ENCODE measurements around the gene PTH2. TPM values are rescaled to one million over a fixed set of nuclear protein-coding genes. Genes with fewer than 3 reads are reported as not detected.

The PTH2 gene
- total and polyA plus RNA-seq, 10 of the 15 experiments (the other 5 are each of a cell fraction or from before 2014, with no cell fraction given): not detected

- TF ChIP-seq RCOR1 (conservative IDR thresholded peaks at IDR 0.05; ENCODE audit: low read depth, low read length): no peak
- no peak for TF ChIP-seq NFXL1 (IDR thresholded peaks at IDR 0.05; ENCODE audit: borderline replicate concordance)
- TF ChIP-seq EP300 (IDR thresholded peaks at IDR 0.05; ENCODE audit: borderline replicate concordance in 1 of 2, control insufficient read depth in 1 of 2, low read depth in 2 of 2, low read length in 2 of 2): peak in 1 of 2 experiments; percentile 66; a peak in 1 of 4 replicates
- TF ChIP-seq MTA3 (IDR thresholded peaks at IDR 0.05; ENCODE audit: borderline replicate concordance, low read length): no peak
- TF ChIP-seq RELA (IDR thresholded peaks at IDR 0.05; ENCODE audit: borderline replicate concordance, partially characterized antibody): no peak
These were observed 45.7 kb upstream of the PTH2 start (continued) for GRCh38 chr19:49468746-49469447.

GRCh38 chr19:49468199-49468598 lies 45.0 kb upstream of the PTH2 start:
- no peak for TF ChIP-seq E4F1 (IDR thresholded peaks at IDR 0.05; ENCODE audit: borderline replicate concordance, partially characterized antibody)
- no peak for DNase-seq (ENCODE audit: low read depth, low spot score)
- RAD21 ChIA-PET (ENCODE audit: unreplicated experiment): interaction anchor here (3.2 to 6.0 kb wide), 2 partner anchors 14 to 77 kb away, joined by 23 to 90 read pairs; partner anchors contain the start of genes ALDH16A1 and PIH1D1
- Histone ChIP-seq H3K4me3 (no peak overlapping the region), H3K27me3 (replicated peaks in 1 of 2; ENCODE audit: control insufficient read depth in 2 of 2, insufficient read depth in 2 of 2, low read length in 1 of 2) (no peaks in the 10 kb centered on the region), H3K27ac (ENCODE audit: control insufficient read depth, insufficient read depth) (no peak overlapping the region), H3K9ac (ENCODE audit: control insufficient read depth, insufficient read depth, low read length) (no peak overlapping the region), H3K4me2 (ENCODE audit: control insufficient read depth, insufficient read depth) (no peak overlapping the region), H2AFZ (ENCODE audit: control insufficient read depth, low read depth, low read length) (no peak overlapping the region), H3K36me3 (ENCODE audit: control insufficient read depth in 2 of 2, insufficient read depth in 2 of 2, low read length in 1 of 2) (peaks cover 2% of the 10 kb centered on the region in 2 experiments; a peak in 2 of 4 replicates), H4K20me1 (ENCODE audit: control insufficient read depth, insufficient read depth) (no peaks in the 10 kb centered on the region), H3K9me3 (replicated peaks; ENCODE audit: control insufficient read depth, insufficient read depth, low read length) (no peaks in the 10 kb centered on the region), H3K4me1 (ENCODE audit: control insufficient read depth, insufficient read depth, low read length) (peaks cover 31% of the 10 kb centered on the region), H3K79me2 (ENCODE audit: control insufficient read depth, insufficient read depth, low read length) (no peaks in the 10 kb centered on the region)
- no TSS peak for BruUV-seq (replicated peaks)
- CTCF ChIA-PET: interaction anchor here (3.6 to 3.7 kb wide), 2 partner anchors 10 to 23 kb away, joined by 29 to 31 read pairs; no protein-coding TSS in a partner anchor
- POLR2A ChIA-PET: interaction anchor here (6.2 kb wide), 1 partner anchor 15 kb away, joined by 81 read pairs; the partner anchor contains the start of genes ALDH16A1 and PIH1D1
- FAIRE-seq: no peak
- SMC1A ChIA-PET (ENCODE audit: uncharacterized antibody, unreplicated experiment): interaction anchor here (3.2 kb wide), 1 partner anchor 13 kb away, joined by 53 read pairs; the partner anchor contains the start of genes ALDH16A1 and PIH1D1
- 73% methylated on average over 18 of the region's 19 CpGs for WGBS (ENCODE audit: insufficient coverage, insufficient replicate concordance, low lambda C conversion rate, missing lambda C conversion rate)
- in situ Hi-C loops (cut with MboI) (no loop called here), intact Hi-C loops (cut with micrococcal nuclease; ENCODE audit: unreplicated experiment) (no loop called here)
- ATAC-seq: no peak

Measured in GM12878 (cell line).